Right lobe of liver (tissue), 6 donors: ENCODE data around the gene SOD2. TPM values are rescaled to one million over a fixed set of nuclear protein-coding genes. Genes with fewer than 3 reads are reported as not detected.

Experiments
- ATAC-seq, 4 donors: fragments of 200-7000 bp; cut with Tn5 transposase; one replicate each; pipeline ENCODE4 v1.9.1; 2020; ENCODE audit warnings: mild to moderate bottlenecking in 4 of 4, moderate library complexity in 4 of 4
- DNase-seq, 3 donors: peaks; one replicate each; pipeline ENCODE4 v3.0.0-alpha.2; 2020
- H3K27ac ChIP-seq, 3 donors: fragments of 200-600 bp; one replicate each; pipeline ENCODE4 v1.8.0; 2022
- H3K27me3 ChIP-seq, 2 donors: fragments of 200-600 bp; one replicate each; pipeline ENCODE4 v1.8.0; 2022
- H3K36me3 ChIP-seq, 4 donors: fragments of 200-600 bp; sonication (generic) in 1 of 4; one replicate each; pipeline versions ENCODE4 v1.5.1 to v1.8.0; 2017 to 2022; ENCODE audit warnings: control low read depth in 1 of 4
- H3K4me1 ChIP-seq, 4 donors: fragments of 200-600 bp; sonication (generic) in 1 of 4; one replicate each; pipeline versions ENCODE4 v1.5.1 to v1.8.0; 2017 to 2022; ENCODE audit warnings: control low read depth in 1 of 4
- H3K4me3 ChIP-seq, 3 donors: fragments of 200-600 bp; one replicate each; pipeline ENCODE4 v1.8.0; 2022
- H3K9me3 ChIP-seq, 4 donors: fragments of 200-600 bp; sonication (generic) in 1 of 4; one replicate each; pipeline versions ENCODE4 v1.5.1 to v1.8.0; 2017 to 2022; ENCODE audit warnings: control low read depth in 1 of 4
- CTCF ChIP-seq, 4 donors: fragments of 200-600 bp in 3 of 4; fragments of 450-650 bp in 1 of 4; IDR thresholded peaks; one replicate each; pipeline versions ENCODE4 v1.5.1 to v1.8.0; 2016 to 2022; ENCODE audit warnings: antibody characterized with exemption in 4 of 4, mild to moderate bottlenecking in 2 of 4
- POLR2A ChIP-seq: fragments of 450-650 bp; IDR thresholded peaks from one replicate; pipeline ENCODE4 v1.6.1; 2017; ENCODE audit warnings: antibody characterized with exemption, mild to moderate bottlenecking
- WGBS: methylation state at CpG from one replicate; pipeline ENCODE4 v1.1.6; 2018; ENCODE audit warnings: low coverage, low lambda C conversion rate; ENCODE audit not compliant: insufficient coverage; ENCODE audit errors: missing lambda C conversion rate; 5-methylcytosine and 5-hydroxymethylcytosine counted together
- intact Hi-C, 2 donors: fragments of 100-400 bp; cut with DNase I; formaldehyde crosslinking; loops; one replicate each; pipeline versions ENCODE4 v1.11.2 to v1.14.1; 2022
- total RNA-seq, 6 experiments: library from RNA; depleted of rRNA in 2 of 6; stranded (reverse); fragments of >200 nt in 2 of 6; fragmentation: NEBNext Ultra II Directional in 3 of 6; extraction: Animal tissue kit (Norgen Biotek cat#: 25700) in 3 of 6; gene quantifications; one replicate each; pipeline versions ENCODE4 v1.1.0 to v1.2.4, GENCODE V29; 2016 to 2023
- donor health status: DM: no; HTN: yes; CAD: no.
- donor health status: DM: no; HTN: no; CAD: no.
- donor health status: DM: no; HTN: no; CAD: no.
- donor health status: DM: no; HTN: yes; CAD: no.
- donor health status: DM: no; HTN: yes; CAD: no.

SOD2 gene
- total RNA-seq, 6 experiments from 2014 or later: 606 to 3,254 (median 1,720) TPM

- Histone ChIP-seq H3K4me3 (peak overlapping the region in 1 of 3 donors; percentile 0), H3K4me1 (peaks cover 0 to 29% (median 3%) of the 10 kb centered on the region in 4 donors), H3K9me3 (no peaks in the 10 kb centered on the region), H3K27ac (peak overlapping the region; percentile 43 to 95 (median 66)), H3K36me3 (no peaks in the 10 kb centered on the region), H3K27me3 (no peaks in the 10 kb centered on the region)
- 24% methylated on average over 5 of the region's 5 CpGs for WGBS
- TF ChIP-seq CTCF (IDR thresholded peaks at IDR 0.05) (no peak), POLR2A (no peak)
- DNase-seq: no peak
- intact Hi-C loops: no loop called here
- peak; percentile 78 to 88 (median 82) for ATAC-seq
Measured at GRCh38 chr6:159716247-159717096, 23.4 kb upstream of the SOD2 start.

- ATAC-seq (no peak), DNase-seq (no peak)
- H3K36me3 ChIP-seq: no peaks in the 10 kb centered on the region
- TF ChIP-seq CTCF (IDR thresholded peaks at IDR 0.05) (no peak), POLR2A (no peak)
- no peaks in the 10 kb centered on the region for H3K27me3 ChIP-seq
- no peak overlapping the region for H3K4me3 ChIP-seq
- H3K4me1 ChIP-seq: peaks cover 0 to 29% (median 3%) of the 10 kb centered on the region in 4 donors
- WGBS: 100% methylated on average over 3 of the region's 3 CpGs
- no peaks in the 10 kb centered on the region for H3K9me3 ChIP-seq
- peak overlapping the region; percentile 43 to 95 (median 66) for H3K27ac ChIP-seq
- intact Hi-C loops: no loop called here
Measured at GRCh38 chr6:159715605-159716004, 22.6 kb upstream of the SOD2 start.

GRCh38 chr6:159715166-159715565 lies 22.1 kb upstream of the SOD2 start:
- Histone ChIP-seq H3K36me3 (no peaks in the 10 kb centered on the region), H3K4me3 (no peak overlapping the region), H3K27ac (peak overlapping the region in 1 of 3 donors; percentile 95), H3K9me3 (no peaks in the 10 kb centered on the region), H3K27me3 (no peaks in the 10 kb centered on the region), H3K4me1 (peaks cover 0 to 29% (median 3%) of the 10 kb centered on the region in 4 donors)
- intact Hi-C loops: no loop called here
- WGBS: 71% methylated on average over 3 of the region's 3 CpGs
- DNase-seq (no peak), ATAC-seq (no peak)
- no peak for TF ChIP-seq CTCF (IDR thresholded peaks at IDR 0.05)
- TF ChIP-seq POLR2A: no peak

GRCh38 chr6:159714404-159714803 lies 21.4 kb upstream of the SOD2 start:
- H3K4me1 ChIP-seq: peaks cover 0 to 29% (median 3%) of the 10 kb centered on the region in 4 donors
- TF ChIP-seq POLR2A (no peak), CTCF (IDR thresholded peaks at IDR 0.05) (no peak)
- 78% methylated on average over 4 of the region's 5 CpGs for WGBS

More at GRCh38 chr6:159714404-159714803, 21.4 kb upstream of the SOD2 start:
- no peak overlapping the region for H3K4me3 ChIP-seq
- H3K36me3 ChIP-seq: no peaks in the 10 kb centered on the region
- intact Hi-C loops: no loop called here
- peak overlapping the region in 1 of 3 donors; percentile 95 for H3K27ac ChIP-seq
- DNase-seq (no peak), ATAC-seq (no peak)
- H3K9me3 ChIP-seq: no peaks in the 10 kb centered on the region
- no peaks in the 10 kb centered on the region for H3K27me3 ChIP-seq
